Forelimb muscle (tissue), 1 donor: ENCODE measurements around the gene USP11. TPM values are rescaled to one million over a fixed set of nuclear protein-coding genes. Genes with fewer than 3 reads are reported as not detected.

Source experiments
- polyA plus RNA-seq: library from polyadenylated mRNA; unstranded; fragments of 120-200 nt; gene quantifications from one replicate; pipeline ENCODE4 v1.2.1, GENCODE V29; 2013; ENCODE audit not compliant: insufficient read length

Gene USP11
- polyA plus RNA-seq, 1 donor = 94.3 TPM

Other genes with a start within 250 kb of the USP11 start
- gene RGN, start 154.6 kb upstream of the USP11 start, polyA plus RNA-seq = 2.5 TPM
- gene NDUFB11, start 88.3 kb upstream of the USP11 start, polyA plus RNA-seq = 95.9 TPM
- gene RBM10, start 87.8 kb upstream of the USP11 start, polyA plus RNA-seq = 31.9 TPM
- 145 TPM for gene UBA1, start 39.2 kb upstream of the USP11 start, polyA plus RNA-seq
- 111 TPM for gene CDK16, start 14.3 kb upstream of the USP11 start, polyA plus RNA-seq
- 0.35 TPM for gene ZNF157, start 137.6 kb downstream of the USP11 start, polyA plus RNA-seq